IPS DF 4.7 (cell line): ENCODE results near the gene MYBPHL.
"Not testable (repeated sequence)": the region's sequence is repeated elsewhere in the genome, so short reads cannot be mapped to it uniquely, and the experiment has no call there.

Experiments used
- DNase-seq: peaks from one replicate; pipeline ENCODE4 v3.0.0-alpha.2; 2013; ENCODE audit warnings: low spot score; ENCODE audit errors: extremely low read depth

The MYBPHL gene

GRCh38 chr1:109307274-109308021 is 637 bp upstream of the MYBPHL start:
- no peak for DNase-seq

GRCh38 chr1:109305991-109306390 is 820 bp downstream of the MYBPHL start:
- DNase-seq: not testable (repeated sequence)

GRCh38 chr1:109304226-109304920 is 2.4 kb downstream of the MYBPHL start:
- no peak for DNase-seq

- DNase-seq: no peak
These were observed 4.9 kb downstream of the MYBPHL start for GRCh38 chr1:109301874-109302273.

- DNase-seq: no peak
These were observed 6.1 kb downstream of the MYBPHL start for GRCh38 chr1:109300650-109301151.

- DNase-seq: no peak
These were observed 7.1 kb downstream of the MYBPHL start for GRCh38 chr1:109299558-109300343.

- no peak for DNase-seq
These were observed 7.9 kb downstream of the MYBPHL start for GRCh38 chr1:109298666-109299557.

- DNase-seq: no peak
These were observed 10.0 kb downstream of the MYBPHL start for GRCh38 chr1:109296782-109297181.

- DNase-seq: no peak
These were observed 10.9 kb downstream of the MYBPHL start for GRCh38 chr1:109295712-109296415.

GRCh38 chr1:109294481-109294880 is 12.3 kb downstream of the MYBPHL start:
- DNase-seq: no peak

- DNase-seq: no peak
These were observed 13.8 kb downstream of the MYBPHL start for GRCh38 chr1:109293026-109293425.

- DNase-seq: no peak
These were observed 14.4 kb downstream of the MYBPHL start for GRCh38 chr1:109292364-109292763.

GRCh38 chr1:109290998-109291397 is 15.8 kb downstream of the MYBPHL start:
- DNase-seq: no peak

GRCh38 chr1:109290137-109290536 is 16.7 kb downstream of the MYBPHL start:
- no peak for DNase-seq

GRCh38 chr1:109286762-109287161 is 20.0 kb downstream of the MYBPHL start:
- not testable (repeated sequence) for DNase-seq

GRCh38 chr1:109283748-109284600 is 22.8 kb downstream of the MYBPHL start:
- DNase-seq: no peak

- peak; percentile 64 for DNase-seq
These were observed 23.7 kb downstream of the MYBPHL start, which contains the start of gene PSRC1 for GRCh38 chr1:109282952-109283747. Gene PSRC1 (minus strand): TSS chr1:109283145.

- DNase-seq: no peak
These were observed 24.3 kb downstream of the MYBPHL start for GRCh38 chr1:109282497-109282951.
